PC-3 (cell line): ENCODE results near the gene RABGAP1L. TPM values are rescaled to one million over a fixed set of nuclear protein-coding genes. Genes with fewer than 3 reads are reported as not detected.

Experiments used
- ATAC-seq: fragments of 200-7000 bp; cut with Tn5 transposase; 2 replicates; pipeline ENCODE4 v1.9.1; 2020; ENCODE audit warnings: mild to moderate bottlenecking, moderate library complexity
- BruUV-seq: library from RNA; stranded (reverse); fragments of 400-500 nt; replicated peaks from 2 replicates; lab custom pipeline; 2021; lab: Mats Ljungman, UMichigan
- CTCF ChIA-PET: fragments of 300-600 bp; sonication (Branson Sonifier 250); formaldehyde crosslinking; loops from one replicate; lab custom pipeline; 2022; ENCODE audit warnings: antibody characterized with exemption; lab: Charles Lee
- POLR2A ChIA-PET: fragments of 300-600 bp; sonication (Branson Sonifier 250); formaldehyde crosslinking; loops from one replicate; lab custom pipeline; 2022; ENCODE audit warnings: antibody characterized with exemption; ENCODE audit not compliant: unreplicated experiment; lab: Charles Lee
- DNase-seq: peaks from one replicate; pipeline ENCODE4 v3.0.0-alpha.2; 2015
- H2AFZ ChIP-seq: fragments of 300-600 bp; sonication (generic); 2 replicates; pipeline ENCODE4 v1.6.0; 2016; ENCODE audit warnings: antibody characterized with exemption, low read length
- H3F3A ChIP-seq: fragments of 300-600 bp; sonication (generic); one replicate; pipeline ENCODE4 v1.6.0; 2017; ENCODE audit warnings: antibody characterized with exemption, low read length, control low read depth, mild to moderate bottlenecking; ENCODE audit not compliant: unreplicated experiment
- H3K27ac ChIP-seq: fragments of 300-600 bp; sonication (generic); 2 replicates; pipeline ENCODE4 v1.5.1; 2016; ENCODE audit warnings: mild to moderate bottlenecking, low read length
- H3K27me3 ChIP-seq: fragments of 300-600 bp; sonication (generic); 2 replicates; pipeline ENCODE4 v1.6.1; 2016; ENCODE audit warnings: low read length, mixed read lengths
- H3K36me3 ChIP-seq: fragments of 300-600 bp; sonication (generic); 2 replicates; pipeline ENCODE4 v1.6.1; 2016; ENCODE audit warnings: low read depth, mixed run types, low read length, mixed read lengths
- H3K4me1 ChIP-seq: fragments of 300-600 bp; sonication (generic); 2 replicates; pipeline ENCODE4 v1.5.1; 2016; ENCODE audit warnings: low read length; ENCODE audit not compliant: insufficient read depth
- H3K4me2 ChIP-seq: fragments of 300-600 bp; sonication (generic); 2 replicates; pipeline ENCODE4 v1.6.0; 2016; ENCODE audit warnings: low read length
- H3K4me3 ChIP-seq: fragments of 300-600 bp; sonication (generic); 2 replicates; pipeline ENCODE4 v1.5.1; 2016; ENCODE audit warnings: mild to moderate bottlenecking, low read length, mixed read lengths
- H3K79me2 ChIP-seq: fragments of 300-600 bp; sonication (generic); 2 replicates; pipeline ENCODE4 v1.6.1; 2017; ENCODE audit warnings: low read length, mixed read lengths
- H3K9ac ChIP-seq: fragments of 300-600 bp; sonication (generic); 2 replicates; pipeline ENCODE4 v1.6.0; 2016; ENCODE audit warnings: mild to moderate bottlenecking, low read length
- H3K9me2 ChIP-seq: fragments of 300-600 bp; sonication (generic); replicated peaks from 2 replicates; pipeline ENCODE4 v1.6.1; 2016; ENCODE audit warnings: mixed run types, low read length, mixed read lengths
- H3K9me3 ChIP-seq: fragments of 300-600 bp; sonication (generic); 2 replicates; pipeline ENCODE4 v1.6.1; 2016; ENCODE audit warnings: low read length, mixed read lengths
- H4K20me1 ChIP-seq: fragments of 300-600 bp; sonication (generic); 2 replicates; pipeline ENCODE4 v1.6.1; 2016; ENCODE audit warnings: low read length, mixed read lengths
- CTCF ChIP-seq: fragments of 300-600 bp; sonication (generic); conservative IDR thresholded peaks from 2 replicates; pipeline ENCODE4 v1.5.1; 2017; ENCODE audit warnings: antibody characterized with exemption, low read depth, mild to moderate bottlenecking, low read length
- EZH2 ChIP-seq: fragments of 300-600 bp; sonication (generic); IDR thresholded peaks from one replicate; pipeline ENCODE4 v1.6.1; 2017; ENCODE audit warnings: antibody characterized with exemption, mild to moderate bottlenecking, low read length; ENCODE audit not compliant: unreplicated experiment
- EZH2phosphoT487 ChIP-seq: fragments of 300-600 bp; sonication (generic); IDR thresholded peaks from 2 replicates; pipeline ENCODE4 v1.6.1; 2018; ENCODE audit warnings: mild to moderate bottlenecking, antibody characterized with exemption, low read length, borderline replicate concordance
- intact Hi-C: fragments of 100-400 bp; cut with micrococcal nuclease; formaldehyde crosslinking; loops from 2 replicates; pipeline ENCODE4 v1.9.0; 2023
- total RNA-seq: library from RNA; depleted of rRNA; stranded (reverse); fragments of >200 nt; gene quantifications from 2 replicates; pipeline ENCODE4 v1.2.3, GENCODE V29; 2014

The RABGAP1L gene
- total RNA-seq, 1 experiment from 2014 or later: 24.4 TPM

GRCh38 chr1:174825806-174826205, 666.5 kb downstream of the RABGAP1L start:
- no peaks in the 10 kb centered on the region for H3K36me3 ChIP-seq
- no peaks in the 10 kb centered on the region for H3K9me2 ChIP-seq
- no peaks in the 10 kb centered on the region for H3K4me1 ChIP-seq
- DNase-seq: no peak
- no peak for TF ChIP-seq EZH2phosphoT487
- no peak for TF ChIP-seq CTCF
- no peak for TF ChIP-seq EZH2
- no peaks in the 10 kb centered on the region for H4K20me1 ChIP-seq
- H3K9ac ChIP-seq: no peak overlapping the region
- H2AFZ ChIP-seq: no peak overlapping the region
- H3K4me3 ChIP-seq: no peak overlapping the region
- ATAC-seq: no peak
- no peak overlapping the region for H3K4me2 ChIP-seq
- ChIA-PET CTCF (no interaction called here), POLR2A (no interaction called here)
- no TSS peak for BruUV-seq
- H3K79me2 ChIP-seq: no peaks in the 10 kb centered on the region
- intact Hi-C loops: no loop called here
- H3F3A ChIP-seq: no peaks in the 10 kb centered on the region
- no peaks in the 10 kb centered on the region for H3K9me3 ChIP-seq
- no peak overlapping the region for H3K27ac ChIP-seq
- no peaks in the 10 kb centered on the region for H3K27me3 ChIP-seq

DNA sequence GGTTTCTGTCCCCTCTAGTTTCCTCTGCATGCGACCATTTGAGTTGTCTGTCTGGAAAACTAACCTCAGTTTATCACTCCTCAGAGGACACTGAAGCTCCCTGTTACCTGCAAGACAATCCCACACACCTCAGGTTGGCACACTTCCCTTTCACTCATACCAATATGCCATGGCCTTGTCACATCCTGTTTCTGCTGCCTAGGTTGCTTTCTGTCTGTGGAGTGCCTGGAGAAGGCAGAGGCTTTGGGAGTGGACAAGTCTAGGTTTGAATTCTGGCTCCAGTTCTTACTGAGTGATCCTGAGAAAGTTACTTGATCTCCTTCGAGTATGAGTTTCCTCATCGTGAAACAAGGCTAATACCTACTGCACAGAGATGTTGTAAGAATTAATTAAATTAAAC, 668.9 kb downstream of the RABGAP1L start:
- Histone ChIP-seq H3K27me3 (no peaks in the 10 kb centered on the region), H2AFZ (no peak overlapping the region), H4K20me1 (no peaks in the 10 kb centered on the region), H3K27ac (no peak overlapping the region), H3K79me2 (no peaks in the 10 kb centered on the region), H3K4me2 (no peak overlapping the region), H3K9me3 (no peaks in the 10 kb centered on the region), H3F3A (no peaks in the 10 kb centered on the region), H3K9me2 (no peaks in the 10 kb centered on the region), H3K36me3 (no peaks in the 10 kb centered on the region), H3K4me3 (no peak overlapping the region), H3K4me1 (no peaks in the 10 kb centered on the region), H3K9ac (no peak overlapping the region)
- no TSS peak for BruUV-seq
- no peak for ATAC-seq
- DNase-seq: no peak
- ChIA-PET CTCF (no interaction called here), POLR2A (no interaction called here)
- TF ChIP-seq EZH2 (no peak), EZH2phosphoT487 (no peak), CTCF (no peak)
- intact Hi-C loops: no loop called here

GRCh38 chr1:174829990-174830389, 670.7 kb downstream of the RABGAP1L start:
- no peaks in the 10 kb centered on the region for H3K9me2 ChIP-seq
- H3K4me3 ChIP-seq: no peak overlapping the region
- ChIA-PET POLR2A (no interaction called here), CTCF (no interaction called here)
- intact Hi-C loops: no loop called here
- no TSS peak for BruUV-seq
- H3K27ac ChIP-seq: no peak overlapping the region
- no peaks in the 10 kb centered on the region for H3K36me3 ChIP-seq
- no peaks in the 10 kb centered on the region for H3K79me2 ChIP-seq
- no peaks in the 10 kb centered on the region for H3K9me3 ChIP-seq
- TF ChIP-seq EZH2phosphoT487 (no peak), EZH2 (no peak), CTCF (no peak)
- no peaks in the 10 kb centered on the region for H3K27me3 ChIP-seq
- ATAC-seq (no peak), DNase-seq (no peak)
- no peaks in the 10 kb centered on the region for H3F3A ChIP-seq
- H3K9ac ChIP-seq: no peak overlapping the region
- H3K4me2 ChIP-seq: no peak overlapping the region
- no peaks in the 10 kb centered on the region for H4K20me1 ChIP-seq
- H2AFZ ChIP-seq: no peak overlapping the region
- no peaks in the 10 kb centered on the region for H3K4me1 ChIP-seq
